CD4-positive, alpha-beta T cell (primary cell): ENCODE data around the gene IGFBP5. TPM values are rescaled to one million over a fixed set of nuclear protein-coding genes. Genes with fewer than 3 reads are reported as not detected.

Source experiments
- ATAC-seq: fragments of 200-7000 bp; cut with Tn5 transposase; one replicate; pipeline ENCODE4 v1.10.0; 2022; ENCODE audit warnings: mild to moderate bottlenecking; ENCODE audit not compliant: poor library complexity
- CTCF ChIA-PET: fragments of 350-600 bp; sonication (Branson Sonifier 250); formaldehyde crosslinking; loops from one replicate; lab custom pipeline; 2021; ENCODE audit warnings: antibody characterized with exemption, inconsistent platforms; lab: Charles Lee
- POLR2A ChIA-PET: fragments of 350-600 bp; sonication (Branson Sonifier 250); formaldehyde crosslinking; loops from one replicate; lab custom pipeline; 2021; ENCODE audit warnings: antibody characterized with exemption, inconsistent platforms; lab: Charles Lee
- DNase-seq, 14 experiments: peaks; one replicate each; pipeline ENCODE4 v3.0.0-alpha.2; 2013 to 2020; ENCODE audit warnings: mixed read lengths in 2 of 14
- H3K27ac ChIP-seq, 2 donors: one replicate each; pipeline versions ENCODE4 v1.5.1 to v1.7.0; 2013; ENCODE audit warnings: low read length in 2 of 2, low read depth in 1 of 2, mild to moderate bottlenecking in 1 of 2
- H3K27me3 ChIP-seq, 2 experiments: 1 replicate in 1 of 2; 2 replicates in 1 of 2; pipeline versions ENCODE4 v1.6.1 to v1.7.0; 2013; ENCODE audit warnings: low read length in 2 of 2, control low read depth in 1 of 2, mild to moderate bottlenecking in 1 of 2, moderate library complexity in 1 of 2; ENCODE audit not compliant: insufficient read depth in 2 of 2, control insufficient read depth in 1 of 2
- H3K36me3 ChIP-seq: one replicate; pipeline ENCODE4 v1.6.1; 2013; ENCODE audit warnings: low read length, control low read depth; ENCODE audit not compliant: insufficient read depth
- H3K4me1 ChIP-seq: one replicate; pipeline ENCODE4 v1.6.1; 2013; ENCODE audit warnings: low read length, control low read depth; ENCODE audit not compliant: insufficient read depth
- H3K4me3 ChIP-seq: one replicate; pipeline ENCODE4 v1.5.1; 2013; ENCODE audit warnings: mild to moderate bottlenecking, low read length, moderate library complexity
- H3K9me3 ChIP-seq, 2 experiments: 1 replicate in 1 of 2; 2 replicates in 1 of 2; pipeline versions ENCODE4 v1.6.1 to v1.7.0; 2013; ENCODE audit warnings: low read length in 2 of 2, mild to moderate bottlenecking in 2 of 2, control low read depth in 1 of 2, moderate library complexity in 1 of 2; ENCODE audit not compliant: control insufficient read depth in 1 of 2, insufficient read depth in 1 of 2
- H3K27ac Mint-ChIP-seq: one replicate; pipeline ENCODE4 v1.8.0; 2020; ENCODE audit warnings: mixed read lengths
- H3K27me3 Mint-ChIP-seq: one replicate; pipeline ENCODE4 v1.8.0; 2021; ENCODE audit warnings: mixed read lengths
- H3K36me3 Mint-ChIP-seq: one replicate; pipeline ENCODE4 v1.8.0; 2021; ENCODE audit warnings: low read depth, mixed read lengths
- H3K4me1 Mint-ChIP-seq: one replicate; pipeline ENCODE4 v1.8.0; 2021; ENCODE audit warnings: low read depth, mixed read lengths
- H3K4me3 Mint-ChIP-seq: one replicate; pipeline ENCODE4 v1.8.0; 2020; ENCODE audit warnings: mild to moderate bottlenecking, mixed read lengths
- H3K9me3 Mint-ChIP-seq: one replicate; pipeline ENCODE4 v1.8.0; 2020; ENCODE audit warnings: mixed read lengths
- intact Hi-C, 2 experiments: fragments of 100-400 bp; cut with DNase I in 1 of 2; cut with micrococcal nuclease in 1 of 2; formaldehyde crosslinking; loops; one replicate each; pipeline versions ENCODE4 v1.15.1 to v1.9.0; 2023 to 2025; cut with DNase I, micrococcal nuclease
- polyA plus RNA-seq, 2 donors: library from polyadenylated mRNA; unstranded; fragments of 120-200 nt; gene quantifications; one replicate each; pipeline ENCODE4 v1.2.1, GENCODE V29; 2013
- total RNA-seq, 174 experiments: library from RNA in 2 of 174; stranded (reverse) in 2 of 174; gene quantifications; one replicate each; pipeline ENCODE4 v1.2.3 and lab custom pipeline; 2021 to 2026
- TF ChIP-seq, protein P1 (sequence below): fragments of 200-600 bp; IDR thresholded peaks from one replicate; pipeline ENCODE4 v1.8.0; 2022; ENCODE audit warnings: antibody characterized with exemption, mild to moderate bottlenecking

The IGFBP5 gene
- not detected for total RNA-seq
- polyA plus RNA-seq (2013, experiment 1 of 2) = 0.03 TPM
- 10.6 TPM for polyA plus RNA-seq (2013, experiment 2 of 2)
- 0 to 0.40 (median 0) reads per million in 172 experiments for total RNA-seq (lab: John Stamatoyannopoulos, UW)

DNA sequence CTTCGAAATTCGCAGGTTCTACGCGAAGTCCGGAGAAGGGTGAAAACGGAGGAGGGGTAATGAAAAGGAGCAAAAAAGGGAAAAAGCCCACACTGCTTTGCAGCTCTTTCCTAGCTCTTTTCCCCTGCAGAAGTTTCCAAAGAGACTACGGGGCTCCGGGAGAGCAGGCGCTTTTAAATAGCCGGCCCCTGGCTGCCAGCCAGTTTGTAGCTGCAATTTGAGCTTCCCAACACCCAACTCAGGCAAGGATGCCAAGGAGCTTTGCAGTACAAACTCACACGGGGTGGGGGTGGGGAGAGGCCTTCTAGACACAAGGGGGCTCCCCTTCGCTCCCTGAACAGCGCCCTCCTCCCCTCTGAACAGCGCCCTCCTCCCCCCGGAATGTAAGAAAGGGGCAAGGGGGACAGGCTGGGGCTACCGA lies at the start of gene IGFBP5:
TSS of gene IGFBP5 (minus strand) at position 149 of the 421 bp plus-strand sequence. CDS start 774 bp downstream, outside the sequence.
- ChIA-PET CTCF (interaction anchor here (1.7 kb wide), 1 partner anchor 12 kb away, joined by 3 read pairs; no protein-coding TSS in a partner anchor), POLR2A (interaction anchor here (0.9 kb wide), 1 partner anchor 1015 kb away, joined by 3 read pairs; no protein-coding TSS in a partner anchor)
- TF ChIP-seq, protein P1, sequence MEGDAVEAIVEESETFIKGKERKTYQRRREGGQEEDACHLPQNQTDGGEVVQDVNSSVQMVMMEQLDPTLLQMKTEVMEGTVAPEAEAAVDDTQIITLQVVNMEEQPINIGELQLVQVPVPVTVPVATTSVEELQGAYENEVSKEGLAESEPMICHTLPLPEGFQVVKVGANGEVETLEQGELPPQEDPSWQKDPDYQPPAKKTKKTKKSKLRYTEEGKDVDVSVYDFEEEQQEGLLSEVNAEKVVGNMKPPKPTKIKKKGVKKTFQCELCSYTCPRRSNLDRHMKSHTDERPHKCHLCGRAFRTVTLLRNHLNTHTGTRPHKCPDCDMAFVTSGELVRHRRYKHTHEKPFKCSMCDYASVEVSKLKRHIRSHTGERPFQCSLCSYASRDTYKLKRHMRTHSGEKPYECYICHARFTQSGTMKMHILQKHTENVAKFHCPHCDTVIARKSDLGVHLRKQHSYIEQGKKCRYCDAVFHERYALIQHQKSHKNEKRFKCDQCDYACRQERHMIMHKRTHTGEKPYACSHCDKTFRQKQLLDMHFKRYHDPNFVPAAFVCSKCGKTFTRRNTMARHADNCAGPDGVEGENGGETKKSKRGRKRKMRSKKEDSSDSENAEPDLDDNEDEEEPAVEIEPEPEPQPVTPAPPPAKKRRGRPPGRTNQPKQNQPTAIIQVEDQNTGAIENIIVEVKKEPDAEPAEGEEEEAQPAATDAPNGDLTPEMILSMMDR = no peak
- DNase-seq = no peak
- Histone ChIP-seq H3K36me3 (no peaks in the 10 kb centered on the region), H3K27me3 (peaks cover 44 to 64% of the 10 kb centered on the region in 2 experiments), H3K9me3 (peaks cover 0 to 12% of the 10 kb centered on the region in 2 experiments), H3K4me3 (peak within 1 kb of the TSS; percentile 5), H3K4me1 (peaks cover 38% of the 10 kb centered on the region), H3K27ac (no peak within 1 kb of the TSS)
- H3K4me1 Mint-ChIP-seq = peaks cover 35% of the 10 kb centered on the region
- H3K36me3 Mint-ChIP-seq = no peaks in the 10 kb centered on the region
- no peaks in the 10 kb centered on the region for H3K9me3 Mint-ChIP-seq
- H3K27ac Mint-ChIP-seq = no peak within 1 kb of the TSS
- intact Hi-C loops = loop anchor here (5.0 kb wide), 3 partner anchors 467 to 1017 kb away; no protein-coding TSS in a partner anchor
- no peak for ATAC-seq
- H3K27me3 Mint-ChIP-seq = peaks cover 39% of the 10 kb centered on the region
- H3K4me3 Mint-ChIP-seq = peak within 1 kb of the TSS; percentile 77

DNA sequence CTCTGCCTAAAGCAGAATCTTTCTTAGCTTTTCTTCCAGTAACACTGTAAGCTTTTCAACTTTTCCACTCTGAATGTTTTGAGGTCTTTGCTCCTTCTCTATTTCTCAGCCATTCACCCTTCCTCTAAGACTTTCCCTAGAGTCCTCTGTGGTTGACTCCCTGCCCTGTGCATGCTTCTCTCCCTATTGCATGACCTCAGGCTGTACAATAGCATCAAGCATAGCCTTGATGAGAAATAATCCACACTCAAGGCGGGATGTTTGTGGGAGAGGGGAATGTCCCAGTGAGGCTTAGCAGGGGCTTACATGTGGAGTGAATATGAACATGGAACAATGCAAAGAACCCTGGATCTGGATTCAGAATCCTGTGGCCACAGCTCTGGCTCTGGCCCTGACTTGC lies 48.4 kb upstream of the IGFBP5 start:
- Mint-ChIP-seq H3K27ac (no peak overlapping the region), H3K27me3 (peaks cover 26% of the 10 kb centered on the region), H3K4me3 (no peak overlapping the region), H3K4me1 (no peaks in the 10 kb centered on the region), H3K9me3 (peaks cover 4% of the 10 kb centered on the region), H3K36me3 (no peaks in the 10 kb centered on the region)
- Histone ChIP-seq H3K36me3 (no peaks in the 10 kb centered on the region), H3K4me3 (no peak overlapping the region), H3K27me3 (peaks cover 0 to 5% of the 10 kb centered on the region in 2 experiments), H3K9me3 (no peaks in the 10 kb centered on the region), H3K4me1 (no peaks in the 10 kb centered on the region), H3K27ac (no peak overlapping the region)
- TF ChIP-seq, protein P1 = no peak
- DNase-seq = no peak
- POLR2A ChIA-PET = no interaction called here
- no peak for ATAC-seq
- intact Hi-C loops = no loop called here
- CTCF ChIA-PET = no interaction called here

DNA sequence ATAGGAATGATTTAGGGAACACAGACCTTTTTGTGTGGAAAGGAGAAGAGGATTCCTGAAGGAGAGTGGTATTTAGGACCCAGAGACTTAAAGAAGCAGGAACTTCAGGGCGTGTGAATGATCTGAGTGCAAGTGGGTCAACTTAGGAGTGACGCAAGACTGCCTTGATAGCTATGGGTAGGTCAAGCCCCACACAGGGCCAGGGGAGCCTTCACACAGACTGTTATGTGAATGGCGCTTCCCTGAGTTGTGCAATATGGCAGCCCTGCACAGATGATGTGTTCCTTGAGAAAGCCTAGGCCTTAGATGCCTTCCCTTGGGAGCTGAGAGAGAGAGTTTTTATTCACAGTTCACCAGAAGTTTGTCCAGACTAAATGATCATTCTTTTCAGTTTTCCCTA lies 47.1 kb upstream of the IGFBP5 start:
- intact Hi-C loops = no loop called here
- H3K27ac Mint-ChIP-seq = no peak overlapping the region
- ChIA-PET CTCF (no interaction called here), POLR2A (no interaction called here)
- no peaks in the 10 kb centered on the region for H3K4me1 ChIP-seq
- H3K4me1 Mint-ChIP-seq = no peaks in the 10 kb centered on the region
- no peaks in the 10 kb centered on the region for H3K36me3 Mint-ChIP-seq
- no peak overlapping the region for H3K4me3 ChIP-seq
- H3K27me3 Mint-ChIP-seq = peaks cover 12% of the 10 kb centered on the region
- TF ChIP-seq, protein P1 = no peak
- ATAC-seq (no peak), DNase-seq (no peak)
- no peak overlapping the region for H3K4me3 Mint-ChIP-seq
- no peak overlapping the region for H3K27ac ChIP-seq
- no peaks in the 10 kb centered on the region for H3K36me3 ChIP-seq
- peaks cover 0 to 5% of the 10 kb centered on the region in 2 experiments for H3K27me3 ChIP-seq
- H3K9me3 Mint-ChIP-seq = no peaks in the 10 kb centered on the region
- H3K9me3 ChIP-seq = no peaks in the 10 kb centered on the region
